PC-9 (cell line): ENCODE results near the gene KCNK3.

ENCODE experiments used
- CTCF ChIP-seq: fragments of 200-600 bp; sonication (generic); conservative IDR thresholded peaks from 2 replicates; pipeline ENCODE4 v1.6.1; 2017; ENCODE audit warnings: mixed run types, antibody characterized with exemption, mild to moderate bottlenecking, moderate library complexity
- EZH2 ChIP-seq: fragments of 200-600 bp; sonication (generic); IDR thresholded peaks from 2 replicates; pipeline ENCODE4 v1.8.0; 2017; ENCODE audit warnings: antibody characterized with exemption, low read depth

DNA sequence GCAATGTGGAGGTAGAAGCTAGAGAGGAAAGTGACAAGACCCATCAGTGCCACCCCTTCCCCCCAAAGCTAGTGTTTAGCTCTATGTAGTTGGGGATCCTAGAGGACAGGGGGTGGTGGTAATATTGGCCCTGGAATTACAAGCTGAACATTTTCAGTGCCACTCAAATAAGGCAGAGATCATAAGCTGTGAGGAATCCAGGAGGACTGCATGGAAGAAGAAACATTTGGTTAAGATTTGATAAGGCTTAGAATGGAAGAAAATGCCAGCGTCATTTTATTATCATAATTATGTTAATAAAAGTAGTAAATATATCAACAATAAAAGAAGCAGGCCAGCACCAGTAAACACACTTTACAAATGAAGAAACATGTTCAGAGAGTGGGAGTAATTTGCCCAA is 33.7 kb downstream of the KCNK3 start:
- TF ChIP-seq CTCF (no peak), EZH2 (no peak)
